SK-N-SH treated with all-trans-retinoic acid at 6 μM for 48 hours (cell line): ENCODE measurements around the gene SDHA.

Experiments used
- ATAC-seq: fragments of 200-7000 bp; cut with Tn5 transposase; 3 replicates; pipeline ENCODE4 v1.9.1; 2020; ENCODE audit warnings: mild to moderate bottlenecking, moderate library complexity
- ARNTL ChIP-seq: fragments of 450-650 bp; formaldehyde crosslinking; IDR thresholded peaks from 2 replicates; pipeline ENCODE4 v1.5.0; 2020; ENCODE audit warnings: low read depth, mild to moderate bottlenecking, moderate library complexity, borderline replicate concordance
- BACH2 ChIP-seq: fragments of 250-450 bp; sonication (Bioruptor Pico); IDR thresholded peaks from 2 replicates; pipeline ENCODE4 v1.9.0; 2021; ENCODE audit warnings: mild to moderate bottlenecking, borderline replicate concordance
- CREB5 ChIP-seq: fragments of 250-450 bp; sonication (Bioruptor Pico); IDR thresholded peaks from 2 replicates; pipeline ENCODE4 v1.5.1; 2020; ENCODE audit warnings: low read depth, mild to moderate bottlenecking, moderate library complexity
- CSDC2 ChIP-seq: fragments of 250-450 bp; sonication (Bioruptor Pico); IDR thresholded peaks from 2 replicates; pipeline ENCODE4 v1.5.0; 2020; ENCODE audit warnings: mild to moderate bottlenecking, moderate library complexity
- ESRRG ChIP-seq: fragments of 250-450 bp; sonication (Bioruptor Pico); IDR thresholded peaks from 2 replicates; pipeline ENCODE4 v1.6.1; 2021; ENCODE audit warnings: mild to moderate bottlenecking
- GLIS3 ChIP-seq: fragments of 250-450 bp; sonication (Bioruptor Pico); IDR thresholded peaks from 2 replicates; pipeline ENCODE4 v1.5.0; 2020; ENCODE audit warnings: mild to moderate bottlenecking, moderate library complexity
- OSR1 ChIP-seq: fragments of 250-450 bp; sonication (Bioruptor Pico); IDR thresholded peaks from 2 replicates; pipeline ENCODE4 v1.8.0; 2022; ENCODE audit warnings: moderate library complexity, mild to moderate bottlenecking, inconsistent platforms
- PATZ1 ChIP-seq: fragments of 250-450 bp; sonication (Bioruptor Pico); IDR thresholded peaks from 2 replicates; pipeline ENCODE4 v1.8.0; 2020; ENCODE audit warnings: mild to moderate bottlenecking, moderate library complexity, borderline replicate concordance
- POU6F1 ChIP-seq: fragments of 250-450 bp; sonication (Bioruptor Pico); IDR thresholded peaks from 2 replicates; pipeline ENCODE4 v1.8.0; 2021; ENCODE audit warnings: low read depth, mild to moderate bottlenecking, moderate library complexity, borderline replicate concordance
- PPARA ChIP-seq: fragments of 250-450 bp; sonication (Bioruptor Pico); IDR thresholded peaks from 2 replicates; pipeline ENCODE4 v1.5.0; 2020; ENCODE audit warnings: mild to moderate bottlenecking, borderline replicate concordance
- RARB ChIP-seq: fragments of 250-450 bp; sonication (Bioruptor Pico); IDR thresholded peaks from 2 replicates; pipeline ENCODE4 v1.8.0; 2021; ENCODE audit warnings: mild to moderate bottlenecking, moderate library complexity
- SNAI2 ChIP-seq: fragments of 250-450 bp; sonication (Bioruptor Pico); IDR thresholded peaks from 2 replicates; pipeline ENCODE4 v1.5.0; 2020; ENCODE audit warnings: mild to moderate bottlenecking, moderate library complexity
- TCF4 ChIP-seq: fragments of 250-450 bp; sonication (Bioruptor Pico); IDR thresholded peaks from 2 replicates; pipeline ENCODE4 v1.8.0; 2021; ENCODE audit warnings: mild to moderate bottlenecking, moderate library complexity, borderline replicate concordance
- TOX ChIP-seq: fragments of 250-450 bp; sonication (Bioruptor Pico); IDR thresholded peaks from 2 replicates; pipeline ENCODE4 v1.8.0; 2021; ENCODE audit warnings: mild to moderate bottlenecking, moderate library complexity, borderline replicate concordance
- ZFP30 ChIP-seq: fragments of 450-650 bp; formaldehyde crosslinking; IDR thresholded peaks from 2 replicates; pipeline ENCODE4 v1.5.0; 2022; ENCODE audit warnings: mild to moderate bottlenecking, moderate library complexity
- ZNF565 ChIP-seq: fragments of 450-650 bp; formaldehyde crosslinking; conservative IDR thresholded peaks from 2 replicates; pipeline ENCODE4 v1.5.0; 2020; ENCODE audit warnings: low read depth, mild to moderate bottlenecking, moderate library complexity
- ZNF8 ChIP-seq: fragments of 450-650 bp; formaldehyde crosslinking; IDR thresholded peaks from 2 replicates; pipeline ENCODE4 v1.5.0; 2020; ENCODE audit warnings: mild to moderate bottlenecking, moderate library complexity
- TF ChIP-seq, protein P1 (sequence below): fragments of 250-450 bp; sonication (Bioruptor Pico); IDR thresholded peaks from 2 replicates; pipeline ENCODE4 v1.5.0; 2020; ENCODE audit warnings: mild to moderate bottlenecking, moderate library complexity
- TF ChIP-seq, protein P2 (sequence below): fragments of 250-450 bp; sonication (Bioruptor Pico); IDR thresholded peaks from 2 replicates; pipeline ENCODE4 v1.5.1; 2021; ENCODE audit warnings: mild to moderate bottlenecking, moderate library complexity

The SDHA gene

GRCh38 chr5:217494-218456 is at the start of gene SDHA, which contains the start of gene CCDC127:
Gene SDHA (plus strand): TSS chr5:218320. CDS start chr5:218356, 36 bp downstream.
Gene CCDC127 (minus strand): TSS chr5:218153. CDS start chr5:216849, 1,304 bp downstream.
- peak; percentile 83 for ATAC-seq

GRCh38 chr5:169071-169727 is 48.9 kb upstream of the SDHA start:
- ATAC-seq, result no peak

GRCh38 chr5:169728-170094 is 48.4 kb upstream of the SDHA start:
- no peak for TF ChIP-seq ZNF565 (CRISPR knock-in tag)
- no peak for TF ChIP-seq PPARA (CRISPR knock-in tag)
- no peak for TF ChIP-seq BACH2 (CRISPR knock-in tag)
- TF ChIP-seq, protein P1, sequence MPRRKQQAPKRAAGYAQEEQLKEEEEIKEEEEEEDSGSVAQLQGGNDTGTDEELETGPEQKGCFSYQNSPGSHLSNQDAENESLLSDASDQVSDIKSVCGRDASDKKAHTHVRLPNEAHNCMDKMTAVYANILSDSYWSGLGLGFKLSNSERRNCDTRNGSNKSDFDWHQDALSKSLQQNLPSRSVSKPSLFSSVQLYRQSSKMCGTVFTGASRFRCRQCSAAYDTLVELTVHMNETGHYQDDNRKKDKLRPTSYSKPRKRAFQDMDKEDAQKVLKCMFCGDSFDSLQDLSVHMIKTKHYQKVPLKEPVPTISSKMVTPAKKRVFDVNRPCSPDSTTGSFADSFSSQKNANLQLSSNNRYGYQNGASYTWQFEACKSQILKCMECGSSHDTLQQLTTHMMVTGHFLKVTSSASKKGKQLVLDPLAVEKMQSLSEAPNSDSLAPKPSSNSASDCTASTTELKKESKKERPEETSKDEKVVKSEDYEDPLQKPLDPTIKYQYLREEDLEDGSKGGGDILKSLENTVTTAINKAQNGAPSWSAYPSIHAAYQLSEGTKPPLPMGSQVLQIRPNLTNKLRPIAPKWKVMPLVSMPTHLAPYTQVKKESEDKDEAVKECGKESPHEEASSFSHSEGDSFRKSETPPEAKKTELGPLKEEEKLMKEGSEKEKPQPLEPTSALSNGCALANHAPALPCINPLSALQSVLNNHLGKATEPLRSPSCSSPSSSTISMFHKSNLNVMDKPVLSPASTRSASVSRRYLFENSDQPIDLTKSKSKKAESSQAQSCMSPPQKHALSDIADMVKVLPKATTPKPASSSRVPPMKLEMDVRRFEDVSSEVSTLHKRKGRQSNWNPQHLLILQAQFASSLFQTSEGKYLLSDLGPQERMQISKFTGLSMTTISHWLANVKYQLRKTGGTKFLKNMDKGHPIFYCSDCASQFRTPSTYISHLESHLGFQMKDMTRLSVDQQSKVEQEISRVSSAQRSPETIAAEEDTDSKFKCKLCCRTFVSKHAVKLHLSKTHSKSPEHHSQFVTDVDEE (CRISPR knock-in tag), result no peak
- TF ChIP-seq CSDC2 (CRISPR knock-in tag), result no peak
- TF ChIP-seq CREB5 (CRISPR knock-in tag), result no peak
- no peak for ATAC-seq

More at GRCh38 chr5:169071-169727, 48.9 kb upstream of the SDHA start:
- TF ChIP-seq ARNTL (CRISPR knock-in tag), result no peak
- no peak for TF ChIP-seq OSR1 (CRISPR knock-in tag)
- TF ChIP-seq TCF4 (CRISPR knock-in tag), result no peak
- no peak for TF ChIP-seq SNAI2 (CRISPR knock-in tag)
- no peak for TF ChIP-seq TOX (CRISPR knock-in tag)
- TF ChIP-seq GLIS3 (CRISPR knock-in tag), result no peak
- TF ChIP-seq POU6F1, result no peak
- TF ChIP-seq ZNF8 (CRISPR knock-in tag), result no peak
- TF ChIP-seq ZFP30 (CRISPR knock-in tag), result no peak
- TF ChIP-seq PATZ1 (CRISPR knock-in tag), result no peak
- TF ChIP-seq ESRRG, result no peak
- TF ChIP-seq, all 23 proteins: peak for 0

GRCh38 chr5:170971-171800 is 46.9 kb upstream of the SDHA start:
- ATAC-seq, result no peak
- TF ChIP-seq TOX (CRISPR knock-in tag) (no peak), ESRRG (no peak), ZFP30 (CRISPR knock-in tag) (no peak), CREB5 (CRISPR knock-in tag) (no peak), ARNTL (CRISPR knock-in tag) (no peak), RARB (CRISPR knock-in tag) (no peak)
- TF ChIP-seq, protein P2, sequence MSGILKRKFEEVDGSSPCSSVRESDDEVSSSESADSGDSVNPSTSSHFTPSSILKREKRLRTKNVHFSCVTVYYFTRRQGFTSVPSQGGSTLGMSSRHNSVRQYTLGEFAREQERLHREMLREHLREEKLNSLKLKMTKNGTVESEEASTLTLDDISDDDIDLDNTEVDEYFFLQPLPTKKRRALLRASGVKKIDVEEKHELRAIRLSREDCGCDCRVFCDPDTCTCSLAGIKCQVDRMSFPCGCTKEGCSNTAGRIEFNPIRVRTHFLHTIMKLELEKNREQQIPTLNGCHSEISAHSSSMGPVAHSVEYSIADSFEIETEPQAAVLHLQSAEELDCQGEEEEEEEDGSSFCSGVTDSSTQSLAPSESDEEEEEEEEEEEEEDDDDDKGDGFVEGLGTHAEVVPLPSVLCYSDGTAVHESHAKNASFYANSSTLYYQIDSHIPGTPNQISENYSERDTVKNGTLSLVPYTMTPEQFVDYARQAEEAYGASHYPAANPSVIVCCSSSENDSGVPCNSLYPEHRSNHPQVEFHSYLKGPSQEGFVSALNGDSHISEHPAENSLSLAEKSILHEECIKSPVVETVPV, result no peak
